ENCODE data around the gene P2RY14. TPM values are rescaled to one million over a fixed set of nuclear protein-coding genes. Genes with fewer than 3 reads are reported as not detected.
A peak's percentile ranks its signal among the peaks of the same experiment; 100 is the strongest.

P2RY14 gene
- polyA plus RNA-seq, 4 donors: 0.52 to 1.6 (median 1.2) TPM

DNA sequence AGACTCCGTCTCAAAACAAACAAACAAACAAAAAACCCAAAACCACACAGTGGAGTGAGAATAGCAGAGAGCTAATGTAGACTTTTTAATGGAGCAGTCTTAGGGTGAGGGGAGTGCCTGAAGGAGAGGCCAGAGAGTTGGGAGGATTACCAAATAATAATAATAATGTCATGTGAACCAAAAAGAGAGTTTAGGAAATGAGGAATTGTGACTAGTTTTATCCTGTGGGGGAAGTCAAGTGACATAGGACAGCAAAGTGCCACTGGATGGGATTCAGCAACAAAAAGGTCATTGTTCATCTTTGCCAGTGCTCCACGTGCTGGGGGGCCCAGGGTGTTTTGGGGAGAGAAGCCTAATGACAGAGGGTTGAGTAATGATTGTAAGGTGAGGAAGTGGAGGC is 25.4 kb upstream of the P2RY14 start:
- no peak for DNase-seq (ENCODE audit: low read depth in 4 of 4, low spot score in 3 of 4)

DNA sequence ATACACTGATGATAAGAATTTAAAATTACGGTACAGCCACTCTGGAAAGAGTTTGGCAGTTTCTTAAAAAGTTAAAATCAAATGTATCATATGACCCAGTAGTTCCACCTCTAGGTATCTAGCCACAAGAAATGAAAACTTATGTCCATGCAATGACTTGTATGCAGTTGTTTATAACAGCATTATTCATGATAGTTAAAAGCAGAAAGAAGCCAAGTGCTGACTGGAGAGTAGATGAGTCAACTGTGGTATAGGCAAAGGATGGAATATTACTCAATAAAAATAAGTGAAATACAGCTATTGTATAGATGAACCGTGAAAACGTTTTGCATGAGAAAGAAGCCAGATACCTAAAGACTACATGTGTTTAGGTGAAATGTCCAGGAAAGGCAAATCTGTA is 23.4 kb upstream of the P2RY14 start:
- no peak for DNase-seq (ENCODE audit: low read depth in 4 of 4, low spot score in 3 of 4)

DNA sequence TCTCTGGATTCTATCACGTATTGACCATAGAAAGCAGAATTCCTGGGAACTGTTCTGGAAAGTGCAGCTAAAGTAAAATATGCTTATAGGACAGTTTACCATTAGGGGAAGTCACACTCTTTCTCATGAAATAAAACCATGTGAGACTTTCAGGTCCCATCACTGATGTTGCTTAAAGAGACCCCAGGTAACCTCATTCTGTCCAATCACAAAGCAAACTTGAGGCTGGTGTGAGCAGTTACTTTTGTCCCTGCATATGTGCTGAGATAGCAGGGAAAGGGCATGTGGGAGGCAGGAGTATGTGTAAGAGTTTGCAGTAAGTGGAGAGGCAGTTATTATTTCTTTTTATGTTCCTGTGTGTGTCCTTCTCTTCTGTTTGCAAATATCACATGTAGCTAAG is 22.2 kb upstream of the P2RY14 start:
- DNase-seq (ENCODE audit: low read depth in 4 of 4, low spot score in 3 of 4): no peak

DNA sequence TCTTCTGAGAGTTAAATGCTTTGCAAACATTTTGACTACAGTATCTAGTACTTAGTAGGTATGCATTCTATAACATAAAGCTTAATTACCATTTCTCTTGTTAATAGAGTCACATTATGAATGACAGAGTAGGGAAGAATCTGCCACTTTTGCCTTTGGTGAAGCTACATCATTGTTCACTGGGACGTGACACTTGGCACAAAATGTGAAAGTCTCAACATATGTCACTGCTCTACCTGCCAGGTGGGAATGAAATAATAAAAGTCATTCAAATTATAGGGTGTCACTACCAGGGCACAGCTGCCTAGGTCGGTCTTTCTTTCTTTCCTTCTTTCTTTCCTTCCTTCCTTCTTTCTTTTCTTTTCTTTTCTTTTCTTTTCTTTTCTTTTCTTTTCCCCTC is 20.7 kb upstream of the P2RY14 start:
- no peak for DNase-seq (ENCODE audit: low read depth in 4 of 4, low spot score in 3 of 4)

DNA sequence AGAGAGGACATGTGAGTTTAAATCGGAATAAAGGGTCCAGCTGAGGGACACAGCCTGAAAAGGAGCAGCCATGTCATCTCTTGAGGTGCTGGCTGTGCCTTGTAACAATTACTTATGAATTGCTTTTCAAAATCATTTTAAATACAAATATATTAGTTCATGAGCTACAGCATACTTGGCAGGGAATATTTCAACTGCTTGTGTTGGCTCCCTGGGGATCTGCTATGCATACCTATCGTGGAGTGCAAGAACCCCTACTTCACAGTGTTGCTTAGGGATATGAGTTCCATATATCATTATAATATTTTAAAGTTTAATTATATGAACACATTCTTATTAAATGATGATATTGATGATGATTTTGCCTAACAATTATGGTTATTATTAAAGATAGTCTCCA is 19.1 kb upstream of the P2RY14 start:
- no peak for DNase-seq (ENCODE audit: low read depth in 4 of 4, low spot score in 3 of 4)

DNA sequence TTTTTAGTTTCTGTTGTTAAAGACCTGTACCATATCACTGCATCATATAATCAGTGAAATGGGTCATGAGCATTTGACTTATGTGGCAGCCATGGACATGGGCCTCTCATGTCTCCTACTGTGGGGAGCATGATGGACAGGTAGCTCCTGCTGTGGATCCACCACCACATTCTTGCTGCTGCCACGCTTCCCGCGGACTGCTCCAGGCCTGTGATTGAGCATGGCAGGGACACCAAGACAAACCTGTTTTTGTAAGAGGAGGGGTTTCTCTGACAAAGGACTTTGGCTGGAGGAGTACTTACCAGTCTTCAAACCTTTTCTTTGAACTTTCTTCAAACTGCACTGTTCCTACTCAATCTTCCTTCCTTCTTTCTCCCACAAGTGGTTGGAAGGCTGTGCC is 17.9 kb upstream of the P2RY14 start:
- no peak for DNase-seq (ENCODE audit: low read depth in 4 of 4, low spot score in 3 of 4)

DNA sequence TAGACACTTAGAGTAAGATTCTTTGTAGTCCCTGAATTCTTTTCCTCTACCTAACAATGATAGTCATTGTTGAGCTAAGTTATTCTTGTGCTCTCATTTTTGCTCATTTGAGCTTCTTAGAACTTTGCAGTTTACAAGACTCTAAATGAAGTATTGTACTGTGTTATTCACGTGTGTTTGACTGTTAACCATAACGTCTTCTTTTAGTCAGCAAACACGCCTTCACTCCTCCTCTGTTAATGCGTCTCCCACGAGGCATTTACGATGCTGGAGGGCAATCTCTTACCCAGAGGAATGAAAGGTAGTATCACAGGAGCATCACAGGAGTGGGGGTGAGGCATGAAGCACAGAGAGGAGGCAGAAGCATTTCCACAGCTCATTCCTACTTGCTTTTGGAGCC is 14.8 kb upstream of the P2RY14 start:
- no peak for DNase-seq (ENCODE audit: low read depth in 4 of 4, low spot score in 3 of 4)

DNA sequence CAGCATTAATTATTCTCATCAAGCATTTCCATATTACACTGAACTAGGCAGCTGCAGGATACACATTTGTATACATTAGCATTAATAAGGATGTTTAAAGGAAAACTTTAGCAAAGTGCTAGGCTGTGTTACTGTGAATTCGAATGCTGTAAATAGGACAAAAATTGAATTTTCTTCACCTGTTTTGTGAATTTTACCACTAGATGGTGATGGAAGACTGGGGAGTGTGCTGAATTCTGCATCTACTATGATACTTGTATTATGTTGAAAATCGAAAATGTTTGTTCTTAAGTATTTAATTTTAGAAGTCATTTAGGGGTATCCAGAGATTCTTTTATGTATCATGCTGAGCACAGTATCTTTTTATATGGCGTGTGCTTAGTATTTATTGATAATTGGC is 12.3 kb upstream of the P2RY14 start:
- no peak for DNase-seq (ENCODE audit: low read depth in 4 of 4, low spot score in 3 of 4)

DNA sequence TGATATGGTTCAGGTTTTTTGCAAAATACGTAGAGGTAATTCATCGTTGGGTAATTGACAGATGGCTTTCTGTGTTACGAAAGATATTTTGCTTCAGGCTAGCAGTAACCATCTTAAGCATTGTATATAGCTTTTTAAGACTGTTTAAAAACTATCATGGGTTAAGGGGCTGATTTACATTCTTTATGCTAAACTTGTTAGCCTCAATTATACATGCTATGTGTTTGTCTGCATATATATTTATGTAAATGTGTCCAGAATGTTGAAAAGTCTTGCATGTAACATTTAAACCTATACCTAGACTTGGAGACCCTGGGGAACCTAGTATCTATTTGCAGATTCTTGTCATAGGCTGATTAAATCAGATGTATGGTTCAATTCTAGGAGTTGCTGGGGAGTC is 11.1 kb upstream of the P2RY14 start:
- no peak for DNase-seq (ENCODE audit: low read depth in 4 of 4, low spot score in 3 of 4)

DNA sequence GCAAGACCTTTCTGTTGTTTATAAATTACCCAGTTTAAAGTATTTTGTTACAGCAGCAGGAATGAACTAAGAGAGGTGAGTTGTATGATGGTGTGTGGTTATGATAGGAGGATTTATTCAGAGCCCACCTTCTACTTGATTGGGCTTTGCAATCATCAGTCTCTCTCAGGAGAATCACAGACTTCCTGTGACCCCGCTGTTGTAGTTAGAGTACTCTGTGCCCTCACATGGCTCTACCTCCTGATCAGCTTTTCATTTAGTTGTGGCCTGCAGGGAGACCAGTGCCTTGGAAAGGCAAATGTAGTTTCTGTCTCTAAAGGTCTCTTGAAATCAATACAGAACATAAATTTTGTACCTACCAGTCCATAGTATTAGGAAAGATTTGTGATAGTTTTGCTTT is 7.6 kb upstream of the P2RY14 start:
- no peak for DNase-seq (ENCODE audit: low read depth in 4 of 4, low spot score in 3 of 4)

DNA sequence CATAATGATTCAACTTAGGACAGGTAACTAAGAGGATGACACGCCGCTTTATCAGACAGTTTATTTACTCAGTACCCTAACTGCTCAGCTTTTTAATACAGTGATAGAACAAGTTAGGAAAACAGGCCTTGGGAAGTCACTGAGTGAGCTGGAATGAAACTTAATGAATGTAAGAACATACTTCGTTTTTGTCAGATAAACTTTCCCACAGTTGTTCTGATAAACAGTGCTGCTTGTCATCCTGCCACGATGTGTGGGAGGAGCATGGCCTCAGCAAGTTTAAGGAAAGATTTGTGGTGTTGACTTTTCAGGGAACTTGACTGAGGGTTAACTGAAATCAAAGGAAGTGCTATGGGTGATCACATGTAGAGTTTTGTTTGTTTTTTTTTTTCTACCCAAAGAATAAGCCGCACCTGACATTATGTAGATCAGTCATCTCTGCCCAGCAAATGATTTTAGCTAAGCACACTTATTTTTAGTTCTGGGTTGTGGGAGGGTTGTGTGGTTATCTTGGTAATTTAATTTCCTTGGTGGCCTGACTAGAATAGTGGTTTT is 5.6 kb upstream of the P2RY14 start:
- DNase-seq (ENCODE audit: low read depth in 4 of 4, low spot score in 3 of 4): peak in 2 of 4 donors; percentile 28 to 33

DNA sequence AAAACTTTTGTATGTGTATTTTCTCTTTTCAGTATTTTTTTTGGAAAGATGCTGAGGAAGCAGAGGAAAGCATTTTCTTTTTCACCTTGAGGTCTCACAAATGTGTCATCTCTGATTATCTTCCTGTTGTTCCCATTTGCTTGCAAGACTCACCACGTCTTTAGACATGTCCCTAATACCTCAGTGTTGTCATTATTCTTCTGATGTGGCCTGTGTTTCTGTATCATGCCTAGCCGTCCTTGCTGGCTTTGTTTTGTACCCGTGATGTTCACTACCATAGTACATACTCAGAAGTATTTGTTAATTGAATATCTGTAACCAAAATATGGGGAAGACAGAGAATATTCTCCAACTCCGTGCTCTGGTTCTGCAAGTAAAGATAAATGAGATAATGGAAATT is 5.0 kb upstream of the P2RY14 start:
- DNase-seq (ENCODE audit: low read depth in 4 of 4, low spot score in 3 of 4): no peak

DNA sequence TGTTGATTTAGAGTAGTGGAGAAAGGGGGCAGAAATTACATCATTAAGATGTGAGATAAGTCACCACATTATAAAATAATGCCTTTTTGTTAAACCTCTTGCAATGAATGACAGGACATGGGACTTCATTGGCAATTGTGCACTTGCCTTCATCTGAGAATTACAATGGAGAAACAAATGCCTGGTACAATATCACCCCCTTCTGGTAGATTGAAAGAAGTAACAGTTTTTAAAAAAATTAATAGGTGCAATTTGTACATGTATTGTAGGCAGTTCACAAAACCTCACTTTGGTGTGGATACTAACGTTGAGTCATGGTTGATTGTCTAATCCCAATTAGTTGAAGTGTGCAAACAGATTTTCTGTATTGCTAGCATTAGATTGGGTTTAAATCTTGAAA is 4.6 kb upstream of the P2RY14 start:
- DNase-seq (ENCODE audit: low read depth in 4 of 4, low spot score in 3 of 4): peak in 2 of 4 donors; percentile 21 to 22

DNA sequence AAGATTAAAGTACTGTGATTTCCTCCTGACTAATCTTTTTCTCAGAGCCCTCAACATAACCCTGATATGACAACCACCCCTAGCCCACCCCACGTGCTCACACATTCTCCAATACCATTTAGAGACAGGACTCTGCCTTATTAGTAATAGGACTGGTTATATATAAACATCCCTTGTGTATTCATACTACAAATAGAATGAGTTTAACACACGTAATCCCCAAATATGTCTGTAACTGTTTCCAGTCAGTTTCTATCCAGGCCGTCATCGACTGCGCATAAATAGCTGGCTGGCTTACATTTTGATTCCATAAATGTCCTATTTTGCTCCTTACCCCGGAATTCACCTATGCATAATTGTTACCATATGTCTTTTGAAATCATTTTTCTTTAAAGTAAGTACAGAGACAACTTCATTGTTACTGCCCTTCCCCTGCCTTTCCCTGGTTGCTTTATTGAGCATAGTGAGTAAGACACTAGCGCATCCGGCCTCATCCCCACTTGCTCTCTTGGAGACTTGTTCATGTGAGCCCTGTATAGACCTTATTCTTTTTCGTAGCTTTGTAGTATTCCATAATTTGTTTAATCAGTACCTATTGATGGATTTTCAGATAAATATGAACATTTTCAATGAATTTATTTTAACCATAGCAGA is 3.5 kb upstream of the P2RY14 start:
- no peak for DNase-seq (ENCODE audit: low read depth in 4 of 4, low spot score in 3 of 4)

DNA sequence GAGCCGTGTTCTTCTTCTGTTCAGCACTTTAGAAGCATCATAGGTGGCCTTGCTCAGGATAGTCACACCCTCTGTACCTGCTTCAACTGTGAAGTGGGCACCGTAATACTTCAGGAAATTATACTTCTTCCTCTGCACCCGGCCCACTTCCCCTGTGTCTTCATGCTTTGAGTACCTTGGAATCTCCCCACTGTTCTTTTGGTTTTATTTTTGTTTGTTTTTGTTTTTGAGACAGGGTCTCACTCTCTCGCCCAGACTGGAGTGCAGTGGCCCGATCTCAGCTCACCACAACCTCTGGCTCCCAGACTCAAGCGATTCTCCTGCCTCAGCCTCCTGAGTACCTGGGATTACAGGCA is 1.7 kb downstream of the P2RY14 start:
- DNase-seq (ENCODE audit: low read depth in 4 of 4, low spot score in 3 of 4): no peak

DNA sequence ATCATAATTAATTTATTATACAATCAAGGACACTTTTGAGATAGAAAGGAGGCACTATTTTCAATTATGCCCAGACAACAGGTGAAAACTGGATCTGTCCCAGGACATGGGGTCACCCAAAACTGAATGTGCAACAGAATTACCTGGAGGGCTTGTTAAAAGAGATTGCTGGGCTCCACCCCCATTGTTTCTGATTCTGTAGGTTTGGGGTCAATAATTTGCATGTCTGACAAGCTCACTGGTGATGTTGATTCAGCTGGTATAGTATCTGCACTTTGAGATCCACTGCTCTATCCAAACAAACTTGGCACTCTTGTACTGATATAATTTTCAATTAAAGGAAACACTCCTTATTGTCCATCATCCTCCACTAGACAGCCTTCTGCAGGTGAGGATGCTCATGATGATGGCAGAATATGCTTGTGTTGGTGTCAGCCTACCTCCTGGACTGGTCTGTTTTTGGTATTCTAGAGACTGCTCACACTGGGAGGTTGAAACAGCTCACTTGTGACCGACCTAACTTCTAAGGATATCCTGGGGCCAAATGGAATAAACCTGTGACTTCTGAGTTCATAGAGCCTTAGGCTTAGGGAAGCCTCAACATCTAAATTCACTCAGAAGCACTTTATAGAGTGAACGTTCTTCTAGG is 2.2 kb downstream of the P2RY14 start:
- DNase-seq (ENCODE audit: low read depth in 4 of 4, low spot score in 3 of 4): no peak

DNA sequence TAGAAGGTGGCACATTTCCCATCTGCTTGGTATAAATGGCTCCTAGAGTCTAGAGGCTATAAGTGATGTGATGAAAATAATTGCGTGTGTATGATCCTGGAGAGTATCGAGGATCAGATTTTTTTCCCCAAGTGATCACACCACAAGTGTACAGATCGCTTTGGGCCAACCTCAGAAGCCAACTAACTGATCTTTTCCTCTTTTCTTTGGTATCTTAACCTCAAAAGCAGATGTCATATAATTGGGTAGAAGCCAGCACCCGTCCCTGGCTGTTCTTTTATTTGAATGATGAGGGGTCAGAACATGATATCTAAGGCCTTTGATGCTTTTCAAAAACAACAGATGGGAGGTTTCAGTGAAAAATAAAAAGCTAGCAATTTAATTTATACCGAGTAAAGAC is 3.3 kb downstream of the P2RY14 start:
- no peak for DNase-seq (ENCODE audit: low read depth in 4 of 4, low spot score in 3 of 4)

DNA sequence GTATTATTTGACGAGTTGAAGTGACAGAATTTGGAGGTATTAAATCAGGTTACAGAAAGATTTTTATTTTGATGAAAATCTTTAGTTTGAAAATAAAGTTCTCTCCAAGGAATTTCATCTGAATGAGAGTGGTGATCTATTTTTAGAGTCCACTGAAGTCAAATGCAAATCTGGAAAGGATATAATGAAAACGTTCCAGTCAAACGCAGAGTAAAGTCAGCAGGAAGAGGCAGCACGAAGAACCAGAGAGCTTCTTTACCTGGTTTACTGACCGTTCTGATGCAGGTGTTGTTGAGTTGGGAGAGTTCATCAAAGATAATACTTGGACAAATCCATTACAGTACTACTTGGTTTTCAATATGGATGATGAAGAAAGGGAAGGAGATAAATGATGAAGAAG is 8.7 kb downstream of the P2RY14 start:
- DNase-seq (ENCODE audit: low read depth in 4 of 4, low spot score in 3 of 4): no peak

DNA sequence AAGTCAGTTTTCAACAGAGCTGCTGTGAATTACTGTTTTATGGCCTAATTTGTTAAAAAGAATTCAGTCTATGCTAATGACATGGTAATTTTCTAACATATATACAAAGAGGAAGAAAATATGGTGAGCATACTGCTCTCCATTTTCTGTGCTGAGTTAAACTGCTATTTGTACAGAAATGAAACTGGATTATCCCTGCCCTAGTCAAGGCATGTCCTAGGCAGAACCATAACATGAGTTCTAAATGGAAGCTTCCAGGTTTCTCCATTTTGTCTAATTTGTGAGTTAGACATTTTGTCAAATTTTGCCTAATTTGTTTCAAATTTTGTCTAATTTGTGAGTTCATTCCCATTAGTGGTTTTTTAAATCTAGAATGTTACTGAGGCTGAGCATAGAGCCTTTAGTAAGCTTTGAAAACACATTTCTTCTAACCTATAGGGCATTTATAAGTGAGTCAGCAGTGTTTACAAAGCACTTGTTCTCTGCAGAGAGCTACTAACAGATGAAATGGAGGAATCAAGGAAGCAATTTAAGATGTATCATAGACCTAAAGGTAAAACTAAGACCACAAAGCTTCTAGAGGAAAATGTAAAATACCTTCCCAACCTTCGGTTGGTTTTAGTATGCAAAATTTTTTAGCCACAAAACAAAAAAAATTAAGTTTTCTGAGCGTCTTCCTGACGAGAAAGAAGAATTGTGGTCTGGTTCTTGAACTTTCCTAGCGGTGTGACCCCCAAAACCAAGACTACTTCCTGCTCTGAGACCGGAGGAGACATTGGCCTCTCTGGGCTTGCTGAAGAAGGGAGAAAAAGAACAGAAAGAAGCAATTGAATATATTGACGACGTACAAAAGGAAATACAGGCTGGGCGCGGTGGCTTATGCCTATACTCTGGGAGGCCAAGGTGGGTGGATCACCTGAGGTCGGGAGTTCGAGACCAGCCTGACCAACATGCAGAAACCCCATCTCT is 9.8 kb downstream of the P2RY14 start:
- DNase-seq (ENCODE audit: low read depth in 4 of 4, low spot score in 3 of 4): no peak

DNA sequence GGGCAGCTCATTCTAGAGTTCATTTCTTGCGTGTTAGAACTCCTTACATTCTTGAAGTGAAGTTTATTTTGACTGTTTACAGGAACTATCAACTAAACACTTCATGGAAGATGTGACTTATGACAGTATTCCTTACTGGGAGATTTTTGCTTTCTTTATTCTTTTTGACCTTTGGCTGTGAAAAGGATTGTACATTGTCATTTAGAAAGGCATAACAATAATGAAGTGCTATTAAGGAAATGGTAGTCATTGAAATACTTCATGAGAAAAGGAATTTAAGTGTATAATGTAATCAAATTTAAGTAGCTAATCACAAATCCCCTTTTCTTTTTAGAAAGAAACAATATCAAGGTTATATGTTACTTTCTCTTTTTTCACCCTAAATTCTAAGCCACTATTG is 11.3 kb downstream of the P2RY14 start:
- no peak for DNase-seq (ENCODE audit: low read depth in 4 of 4, low spot score in 3 of 4)

DNA sequence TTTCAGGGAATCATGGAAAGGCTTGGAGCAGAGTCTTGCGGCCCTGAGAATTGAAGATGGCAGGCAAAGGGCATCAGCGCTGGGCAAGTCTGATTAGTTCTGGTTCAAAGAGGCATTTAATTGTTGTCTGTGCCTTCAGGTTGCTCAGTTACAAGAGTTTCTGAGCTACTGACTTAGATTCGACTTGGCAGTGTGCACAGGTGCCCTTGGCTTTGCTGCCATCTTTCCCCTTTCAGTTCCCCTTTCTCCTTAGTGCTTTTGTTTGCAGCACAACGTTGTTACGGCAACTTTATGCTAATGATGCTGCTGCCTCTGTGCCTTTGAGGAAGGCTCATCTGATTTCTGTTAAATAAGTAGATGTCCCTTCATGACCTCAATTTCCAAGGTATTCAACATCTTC is 12.5 kb downstream of the P2RY14 start:
- DNase-seq (ENCODE audit: low read depth in 4 of 4, low spot score in 3 of 4): no peak
